Measurements from ENCODE around the gene TNFRSF18.

TNFRSF18 gene

GRCh38 chr1:1232208-1232795, 25.9 kb upstream of the TNFRSF18 start, which contains the start of gene B3GALT6:
TSS of gene B3GALT6 (plus strand) at chr1:1232237. CDS start at chr1:1232279, 42 bp downstream.
- TF ChIP-seq CTCF (IDR thresholded peaks at IDR 0.05; ENCODE audit: low read depth, low read length): no peak
- in situ Hi-C loops (cut with HindIII; ENCODE audit: low sequenced_read_pairs): no loop called here
- no peak for DNase-seq (ENCODE audit: low read depth, low spot score)
- peak within 1 kb of the TSS; percentile 80 for H3K4me3 ChIP-seq (ENCODE audit: low read depth, low read length)

DNA sequence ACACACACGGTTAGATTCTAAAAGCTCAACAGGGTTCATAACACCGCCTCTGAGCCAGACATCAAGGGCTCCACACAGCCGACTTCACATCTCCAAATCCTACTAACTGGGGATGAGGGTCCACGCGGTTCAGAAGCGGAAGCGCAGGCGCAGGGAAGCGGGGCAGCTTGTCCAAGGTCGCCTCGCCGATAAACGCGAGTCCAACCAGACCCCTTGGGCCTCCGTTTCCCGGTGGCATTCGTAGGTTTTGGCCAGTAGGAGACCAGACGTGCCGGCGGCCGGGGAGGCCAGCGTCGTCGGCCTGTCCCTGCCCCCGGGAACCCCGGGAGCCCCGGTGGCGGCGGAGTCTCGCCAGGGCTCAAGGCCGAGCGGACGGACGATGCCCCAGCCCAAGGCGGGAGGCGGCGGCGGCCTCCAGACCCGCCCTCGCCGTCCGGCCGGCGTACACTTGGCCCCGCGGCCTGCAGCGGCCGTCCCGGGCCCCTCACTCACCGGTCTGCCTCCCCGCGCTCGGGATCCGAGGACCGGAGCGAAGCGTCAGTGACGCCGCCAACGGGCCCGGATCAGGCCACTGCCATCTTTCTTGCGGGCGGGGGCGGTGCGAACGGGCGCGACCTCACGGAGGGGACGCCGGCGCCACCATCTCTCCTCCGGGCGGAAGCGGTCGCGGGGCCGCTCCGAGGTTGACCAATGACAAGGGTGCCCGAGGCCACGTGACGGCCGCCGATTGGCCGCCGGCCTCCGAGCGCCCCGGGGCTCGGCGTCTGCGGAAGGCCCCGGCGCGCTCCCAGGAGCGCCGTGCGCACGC, 25.2 kb upstream of the TNFRSF18 start, which contains the start of gene SDF4:
TSS of gene SDF4 (minus strand) at position 602 of the 808 bp plus-strand sequence. CDS start 3,229 bp downstream, outside the sequence.
- DNase-seq (ENCODE audit: low read depth, low spot score): peak; percentile 97
- no peak for TF ChIP-seq CTCF (IDR thresholded peaks at IDR 0.05; ENCODE audit: low read depth, low read length)
- in situ Hi-C loops (cut with HindIII; ENCODE audit: low sequenced_read_pairs): no loop called here
- H3K4me3 ChIP-seq (ENCODE audit: low read depth, low read length): peak within 1 kb of the TSS; percentile 80

DNA sequence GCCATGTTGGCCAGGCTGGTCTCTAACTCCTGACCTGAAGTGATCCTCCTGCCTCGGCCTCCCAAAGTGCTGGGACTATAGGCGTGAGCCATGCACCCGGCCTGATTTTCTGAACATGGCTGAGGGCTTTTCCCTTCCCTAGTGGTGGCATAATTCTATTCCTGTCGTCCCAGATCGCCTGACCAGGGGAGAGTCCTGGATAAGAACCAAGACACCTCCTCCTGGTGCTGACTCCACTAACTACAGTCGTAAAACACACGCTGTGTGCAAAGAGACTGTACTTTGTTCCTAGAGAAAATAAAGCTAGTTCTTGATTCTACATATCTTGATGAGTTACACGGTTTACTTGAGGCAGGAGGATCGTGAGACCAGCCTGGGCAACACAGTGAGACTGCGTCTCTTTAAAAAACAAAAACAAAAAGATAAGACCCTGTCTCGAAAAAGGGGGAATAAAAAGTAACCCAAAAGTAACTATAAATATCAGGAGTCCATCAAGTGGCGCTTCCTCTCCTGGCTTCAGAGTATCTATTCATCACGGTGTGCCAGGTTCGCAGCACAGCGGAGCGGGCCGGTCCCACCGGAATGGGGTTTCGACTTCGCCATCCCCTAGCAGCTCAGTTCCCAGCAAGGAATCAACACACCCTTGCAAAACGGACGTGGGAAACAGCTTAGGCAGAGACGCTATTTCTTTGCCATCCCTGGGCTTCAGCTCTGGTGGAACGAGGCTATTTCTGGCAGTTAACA, 24.4 kb upstream of the TNFRSF18 start:
- peak overlapping the region; percentile 80 for H3K4me3 ChIP-seq (ENCODE audit: low read depth, low read length)
- TF ChIP-seq CTCF (IDR thresholded peaks at IDR 0.05; ENCODE audit: low read depth, low read length): peak; percentile 41
- peak; percentile 63 for DNase-seq (ENCODE audit: low read depth, low spot score)
- in situ Hi-C loops (cut with HindIII; ENCODE audit: low sequenced_read_pairs): no loop called here

GRCh38 chr1:1229770-1230169, 23.4 kb upstream of the TNFRSF18 start:
- no peak for DNase-seq (ENCODE audit: low read depth, low spot score)
- no peak for TF ChIP-seq CTCF (IDR thresholded peaks at IDR 0.05; ENCODE audit: low read depth, low read length)
- in situ Hi-C loops (cut with HindIII; ENCODE audit: low sequenced_read_pairs): no loop called here
- no peak overlapping the region for H3K4me3 ChIP-seq (ENCODE audit: low read depth, low read length)

DNA sequence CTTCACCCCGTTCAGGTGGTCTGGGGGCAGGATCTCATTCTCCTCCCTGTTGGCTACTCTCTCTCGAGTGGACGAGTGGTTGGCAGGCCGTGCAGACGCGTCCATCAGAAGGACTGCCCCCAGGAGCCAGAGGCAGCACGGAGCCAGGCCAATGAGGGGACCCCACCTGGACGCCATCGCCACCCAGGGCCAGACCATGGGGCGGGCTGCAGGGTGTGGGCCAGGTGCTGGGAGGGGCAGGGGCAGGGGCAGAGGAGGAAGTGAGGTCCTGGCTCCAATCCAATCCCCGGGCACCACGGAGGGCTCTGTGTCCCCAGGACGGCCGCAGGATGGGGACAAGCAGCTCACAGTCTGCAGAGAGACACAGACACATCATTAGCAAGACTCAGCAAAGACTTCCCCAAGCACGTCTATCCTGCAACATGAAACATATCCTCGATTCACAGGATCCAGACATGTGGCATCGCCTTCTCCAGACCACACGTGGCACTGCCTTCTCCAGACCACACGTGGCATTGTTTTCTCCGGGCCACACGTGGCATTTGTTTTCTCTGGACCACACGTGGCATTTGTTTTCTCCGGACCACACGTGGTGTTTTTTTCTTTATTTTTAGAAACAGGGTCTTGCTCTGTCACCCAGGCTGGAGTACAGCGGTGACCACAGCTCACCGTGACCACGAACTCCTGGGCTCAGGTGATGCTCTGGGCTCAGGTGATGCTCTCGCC, 22.4 kb upstream of the TNFRSF18 start:
- DNase-seq (ENCODE audit: low read depth, low spot score): no peak
- in situ Hi-C loops (cut with HindIII; ENCODE audit: low sequenced_read_pairs): no loop called here
- no peak for TF ChIP-seq CTCF (IDR thresholded peaks at IDR 0.05; ENCODE audit: low read depth, low read length)
- no peak overlapping the region for H3K4me3 ChIP-seq (ENCODE audit: low read depth, low read length)

DNA sequence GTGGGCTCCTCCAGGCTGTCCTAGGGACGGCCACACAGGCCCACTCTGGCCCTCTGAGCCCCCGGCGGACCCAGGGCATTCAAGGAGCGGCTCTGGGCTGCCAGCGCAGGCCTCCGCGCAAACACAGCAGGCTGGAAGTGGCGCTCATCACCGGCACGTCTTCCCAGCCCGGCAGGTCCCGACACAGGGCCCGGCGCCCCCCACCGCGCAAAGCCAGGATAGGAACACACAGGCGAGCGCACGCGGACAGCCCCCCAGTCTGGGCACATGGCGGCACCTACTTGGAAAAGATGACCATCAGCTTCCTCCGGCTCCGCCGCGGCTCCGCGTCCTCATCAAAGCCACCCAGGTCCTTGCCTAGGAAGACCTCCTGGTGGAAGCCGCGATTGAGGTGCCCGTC, 21.8 kb upstream of the TNFRSF18 start:
- in situ Hi-C loops (cut with HindIII; ENCODE audit: low sequenced_read_pairs): no loop called here
- no peak for DNase-seq (ENCODE audit: low read depth, low spot score)
- H3K4me3 ChIP-seq (ENCODE audit: low read depth, low read length): no peak overlapping the region
- TF ChIP-seq CTCF (IDR thresholded peaks at IDR 0.05; ENCODE audit: low read depth, low read length): no peak

All from astrocyte of the spinal cord (primary cell).